Erythroblast (primary cell): ENCODE data around the gene NOX5.

ENCODE experiments used
- GATA1 ChIP-seq: IDR thresholded peaks from 2 replicates; pipeline ENCODE4 v1.6.1; 2011; ENCODE audit warnings: low read depth, mild to moderate bottlenecking, control low read depth, low read length, moderate library complexity
- POLR2A ChIP-seq: IDR thresholded peaks from 2 replicates; pipeline ENCODE4 v1.6.1; 2011; ENCODE audit warnings: mild to moderate bottlenecking, low read length

GRCh38 chr15:69071260-69071659 is 56.8 kb downstream of the NOX5 start:
- TF ChIP-seq POLR2A (no peak), GATA1 (no peak)
